Liver (tissue), 9 donors: ENCODE results near the gene TNFAIP3. TPM values are rescaled to one million over a fixed set of nuclear protein-coding genes. Genes with fewer than 3 reads are reported as not detected.

Experiments
- DNase-seq: peaks from one replicate; pipeline ENCODE4 v3.0.0-alpha.2; 2017; ENCODE audit warnings: low spot score
- H3K27ac ChIP-seq, 2 donors: one replicate each; pipeline ENCODE4 v1.7.0; 2013; ENCODE audit warnings: inconsistent platforms in 2 of 2, low read length in 2 of 2, control low read depth in 1 of 2, low read depth in 1 of 2, mild to moderate bottlenecking in 1 of 2
- H3K27me3 ChIP-seq, 4 donors: one replicate each; pipeline versions ENCODE4 v1.6.1 to v1.7.0; 2013; ENCODE audit warnings: low read length in 3 of 4, inconsistent platforms in 1 of 4, mild to moderate bottlenecking in 1 of 4, moderate library complexity in 1 of 4; ENCODE audit not compliant: control insufficient read depth in 4 of 4, insufficient read depth in 4 of 4
- H3K36me3 ChIP-seq, 4 donors: one replicate each; pipeline versions ENCODE4 v1.6.1 to v1.7.0; 2013; ENCODE audit warnings: low read length in 3 of 4, mild to moderate bottlenecking in 3 of 4, low read depth in 1 of 4, moderate library complexity in 1 of 4; ENCODE audit not compliant: control insufficient read depth in 4 of 4, insufficient read depth in 3 of 4
- H3K4me1 ChIP-seq, 4 donors: one replicate each; pipeline versions ENCODE4 v1.6.1 to v1.7.0; 2013; ENCODE audit warnings: low read length in 3 of 4, mild to moderate bottlenecking in 3 of 4, moderate library complexity in 1 of 4; ENCODE audit not compliant: control insufficient read depth in 4 of 4, insufficient read depth in 4 of 4
- H3K4me3 ChIP-seq, 3 donors: one replicate each; pipeline versions ENCODE4 v1.6.1 to v1.7.0; 2013; ENCODE audit warnings: low read length in 3 of 3, control low read depth in 1 of 3, low read depth in 1 of 3, mild to moderate bottlenecking in 1 of 3
- H3K9ac ChIP-seq, 2 donors: one replicate each; pipeline ENCODE4 v1.7.0; 2013; ENCODE audit warnings: low read length in 2 of 2, mild to moderate bottlenecking in 2 of 2, moderate library complexity in 2 of 2, control low read depth in 1 of 2, low read depth in 1 of 2
- H3K9me3 ChIP-seq, 4 donors: one replicate each; pipeline versions ENCODE4 v1.6.1 to v1.7.0; 2013; ENCODE audit warnings: low read length in 3 of 4; ENCODE audit not compliant: control insufficient read depth in 4 of 4
- ATF3 ChIP-seq: IDR thresholded peaks from 2 replicates; pipeline ENCODE4 v1.6.1; 2016; ENCODE audit warnings: antibody characterized with exemption
- CTCF ChIP-seq: fragments of 150-350 bp; IDR thresholded peaks from 2 replicates; pipeline ENCODE4 v1.5.1; 2017; ENCODE audit warnings: improper control_type of control experiment, low read depth, low read length; ENCODE audit not compliant: missing input control
- EGR1 ChIP-seq, 2 donors: IDR thresholded peaks; 2 replicates each; pipeline ENCODE4 v1.6.1; 2016 to 2018; ENCODE audit warnings: antibody characterized with exemption in 2 of 2, low read depth in 2 of 2
- FOXA2 ChIP-seq: IDR thresholded peaks from 2 replicates; pipeline ENCODE4 v1.6.1; 2016; ENCODE audit warnings: antibody characterized with exemption
- GABPA ChIP-seq, 2 donors: IDR thresholded peaks in 1 of 2; conservative IDR thresholded peaks in 1 of 2; 2 replicates each; pipeline ENCODE4 v1.6.1; 2016; ENCODE audit warnings: antibody characterized with exemption in 2 of 2, mild to moderate bottlenecking in 1 of 2, moderate library complexity in 1 of 2
- HNF4A ChIP-seq, 2 donors: conservative IDR thresholded peaks; 2 replicates each; pipeline ENCODE4 v1.6.1; 2016; ENCODE audit warnings: antibody characterized with exemption in 2 of 2, mild to moderate bottlenecking in 2 of 2
- HNF4G ChIP-seq: IDR thresholded peaks from 2 replicates; pipeline ENCODE4 v1.6.1; 2016; ENCODE audit warnings: antibody characterized with exemption
- JUND ChIP-seq, 2 donors: IDR thresholded peaks; 2 replicates each; pipeline ENCODE4 v1.6.1; 2016; ENCODE audit warnings: antibody characterized with exemption in 2 of 2
- MAX ChIP-seq: IDR thresholded peaks from 2 replicates; pipeline ENCODE4 v1.6.1; 2016; ENCODE audit warnings: antibody characterized with exemption
- NR2F2 ChIP-seq: IDR thresholded peaks from 2 replicates; pipeline ENCODE4 v1.6.1; 2016; ENCODE audit warnings: antibody characterized with exemption
- RXRA ChIP-seq, 2 donors: IDR thresholded peaks; 2 replicates each; pipeline ENCODE4 v1.6.1; 2017 to 2018; ENCODE audit warnings: antibody characterized with exemption in 2 of 2, mild to moderate bottlenecking in 1 of 2
- SP1 ChIP-seq: IDR thresholded peaks from 2 replicates; pipeline ENCODE4 v1.6.1; 2018; ENCODE audit warnings: antibody characterized with exemption, mild to moderate bottlenecking
- TAF1 ChIP-seq: conservative IDR thresholded peaks from 2 replicates; pipeline ENCODE4 v1.6.1; 2016; ENCODE audit warnings: antibody characterized with exemption, mild to moderate bottlenecking
- YY1 ChIP-seq: IDR thresholded peaks from 2 replicates; pipeline ENCODE4 v1.6.1; 2016; ENCODE audit warnings: antibody characterized with exemption, mild to moderate bottlenecking
- WGBS: extraction: QIAGEN DNeasy Blood & Tissue Kit; methylation state at CpG from one replicate; pipeline ENCODE4 v1.1.7; 2013; 5-methylcytosine and 5-hydroxymethylcytosine counted together
- polyA plus RNA-seq, 2 donors: library from polyadenylated mRNA; stranded (reverse) in 1 of 2; unstranded in 1 of 2; fragments of 200-250 nt in 1 of 2; fragments of >200 nt in 1 of 2; fragmentation: Nextera tagmentation in 1 of 2; extraction: Ambion mirVana in 1 of 2; gene quantifications; one replicate each; pipeline versions ENCODE4 v1.2.1 to v1.2.3, GENCODE V29; 2013 to 2015
- total RNA-seq, 2 donors: library from RNA; depleted of rRNA; stranded (reverse); fragments of >200 nt; gene quantifications; one replicate each; pipeline ENCODE4 v1.2.3, GENCODE V29; 2014
- TF ChIP-seq, protein P1 (sequence below): IDR thresholded peaks from 2 replicates; pipeline ENCODE4 v1.6.1; 2016; ENCODE audit warnings: antibody characterized with exemption
- donor health status: healthy.
- donor health status: healthy.
- donor health status: healthy.
- donor health status: healthy.
- donor health status: healthy.

TNFAIP3 gene
- total and polyA plus RNA-seq, 4 donors: 4.5 to 8.0 (median 6.7) TPM

- Histone ChIP-seq H3K9ac (no peak overlapping the region), H3K36me3 (peaks cover 14 to 59% (median 54%) of the 10 kb centered on the region in 4 donors), H3K27me3 (no peaks in the 10 kb centered on the region), H3K4me1 (peaks cover 6 to 35% (median 20%) of the 10 kb centered on the region in 4 donors), H3K27ac (no peak overlapping the region), H3K9me3 (no peaks in the 10 kb centered on the region), H3K4me3 (no peak overlapping the region)
- no peak for DNase-seq
- WGBS: 93% methylated on average over 3 of the region's 3 CpGs
- TF ChIP-seq HNF4A (conservative IDR thresholded peaks at IDR 0.05): no peak
- TF ChIP-seq HNF4G: no peak
- TF ChIP-seq YY1: no peak
- no peak for TF ChIP-seq CTCF
- TF ChIP-seq GABPA (IDR thresholded peaks at IDR 0.05 in 1 of 2, conservative IDR thresholded peaks at IDR 0.05 in 1 of 2): no peak
- no peak for TF ChIP-seq ATF3
- no peak for TF ChIP-seq JUND (IDR thresholded peaks at IDR 0.05)
- TF ChIP-seq FOXA2: no peak
- TF ChIP-seq, protein P1, sequence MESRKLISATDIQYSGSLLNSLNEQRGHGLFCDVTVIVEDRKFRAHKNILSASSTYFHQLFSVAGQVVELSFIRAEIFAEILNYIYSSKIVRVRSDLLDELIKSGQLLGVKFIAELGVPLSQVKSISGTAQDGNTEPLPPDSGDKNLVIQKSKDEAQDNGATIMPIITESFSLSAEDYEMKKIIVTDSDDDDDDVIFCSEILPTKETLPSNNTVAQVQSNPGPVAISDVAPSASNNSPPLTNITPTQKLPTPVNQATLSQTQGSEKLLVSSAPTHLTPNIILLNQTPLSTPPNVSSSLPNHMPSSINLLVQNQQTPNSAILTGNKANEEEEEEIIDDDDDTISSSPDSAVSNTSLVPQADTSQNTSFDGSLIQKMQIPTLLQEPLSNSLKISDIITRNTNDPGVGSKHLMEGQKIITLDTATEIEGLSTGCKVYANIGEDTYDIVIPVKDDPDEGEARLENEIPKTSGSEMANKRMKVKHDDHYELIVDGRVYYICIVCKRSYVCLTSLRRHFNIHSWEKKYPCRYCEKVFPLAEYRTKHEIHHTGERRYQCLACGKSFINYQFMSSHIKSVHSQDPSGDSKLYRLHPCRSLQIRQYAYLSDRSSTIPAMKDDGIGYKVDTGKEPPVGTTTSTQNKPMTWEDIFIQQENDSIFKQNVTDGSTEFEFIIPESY: no peak
Measured at GRCh38 chr6:137875606-137876005, 8.5 kb downstream of the TNFAIP3 start.

GRCh38 chr6:137876547-137876946 is 9.5 kb downstream of the TNFAIP3 start:
- WGBS: 98% methylated on average over 2 of the region's 2 CpGs
- H3K4me1 ChIP-seq: peaks cover 5 to 26% (median 17%) of the 10 kb centered on the region in 4 donors

More at GRCh38 chr6:137876547-137876946, 9.5 kb downstream of the TNFAIP3 start:
- Histone ChIP-seq H3K27ac (no peak overlapping the region), H3K9ac (no peak overlapping the region), H3K4me3 (no peak overlapping the region), H3K36me3 (peaks cover 17 to 68% (median 64%) of the 10 kb centered on the region in 4 donors), H3K27me3 (no peaks in the 10 kb centered on the region), H3K9me3 (no peaks in the 10 kb centered on the region)
- no peak for DNase-seq
- TF ChIP-seq, protein P1: no peak
- TF ChIP-seq SP1: no peak
- TF ChIP-seq HNF4A (conservative IDR thresholded peaks at IDR 0.05): no peak
- no peak for TF ChIP-seq MAX
- no peak for TF ChIP-seq TAF1
- TF ChIP-seq JUND (IDR thresholded peaks at IDR 0.05): no peak
- TF ChIP-seq HNF4G: no peak
- no peak for TF ChIP-seq CTCF
- TF ChIP-seq NR2F2: no peak
- TF ChIP-seq GABPA (IDR thresholded peaks at IDR 0.05 in 1 of 2, conservative IDR thresholded peaks at IDR 0.05 in 1 of 2): no peak
- no peak for TF ChIP-seq EGR1 (IDR thresholded peaks at IDR 0.05; ENCODE audit: low read depth in 2 of 2)
- no peak for TF ChIP-seq RXRA (IDR thresholded peaks at IDR 0.05)
